Measurements from ENCODE around the gene MFAP1.
"Not testable (repeated sequence)": the region's sequence is repeated elsewhere in the genome, so short reads cannot be mapped to it uniquely, and the experiment has no call there.

Gene MFAP1

GRCh38 chr15:43824302-43825246, at the start of gene MFAP1:
MFAP1 (minus strand) TSS chr15:43824690; CDS start chr15:43824569, 121 bp downstream.
- H3K4me3 ChIP-seq (ENCODE audit: low read depth, low read length): peak within 1 kb of the TSS; percentile 81
- TF ChIP-seq, protein P1, sequence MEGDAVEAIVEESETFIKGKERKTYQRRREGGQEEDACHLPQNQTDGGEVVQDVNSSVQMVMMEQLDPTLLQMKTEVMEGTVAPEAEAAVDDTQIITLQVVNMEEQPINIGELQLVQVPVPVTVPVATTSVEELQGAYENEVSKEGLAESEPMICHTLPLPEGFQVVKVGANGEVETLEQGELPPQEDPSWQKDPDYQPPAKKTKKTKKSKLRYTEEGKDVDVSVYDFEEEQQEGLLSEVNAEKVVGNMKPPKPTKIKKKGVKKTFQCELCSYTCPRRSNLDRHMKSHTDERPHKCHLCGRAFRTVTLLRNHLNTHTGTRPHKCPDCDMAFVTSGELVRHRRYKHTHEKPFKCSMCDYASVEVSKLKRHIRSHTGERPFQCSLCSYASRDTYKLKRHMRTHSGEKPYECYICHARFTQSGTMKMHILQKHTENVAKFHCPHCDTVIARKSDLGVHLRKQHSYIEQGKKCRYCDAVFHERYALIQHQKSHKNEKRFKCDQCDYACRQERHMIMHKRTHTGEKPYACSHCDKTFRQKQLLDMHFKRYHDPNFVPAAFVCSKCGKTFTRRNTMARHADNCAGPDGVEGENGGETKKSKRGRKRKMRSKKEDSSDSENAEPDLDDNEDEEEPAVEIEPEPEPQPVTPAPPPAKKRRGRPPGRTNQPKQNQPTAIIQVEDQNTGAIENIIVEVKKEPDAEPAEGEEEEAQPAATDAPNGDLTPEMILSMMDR (IDR thresholded peaks at IDR 0.05; ENCODE audit: low read depth, low read length): no peak

GRCh38 chr15:43873651-43874050, 49.2 kb upstream of the MFAP1 start:
- no peak overlapping the region for H3K4me3 ChIP-seq (ENCODE audit: low read depth, low read length)
- TF ChIP-seq, protein P1 (IDR thresholded peaks at IDR 0.05; ENCODE audit: low read depth, low read length): no peak

DNA sequence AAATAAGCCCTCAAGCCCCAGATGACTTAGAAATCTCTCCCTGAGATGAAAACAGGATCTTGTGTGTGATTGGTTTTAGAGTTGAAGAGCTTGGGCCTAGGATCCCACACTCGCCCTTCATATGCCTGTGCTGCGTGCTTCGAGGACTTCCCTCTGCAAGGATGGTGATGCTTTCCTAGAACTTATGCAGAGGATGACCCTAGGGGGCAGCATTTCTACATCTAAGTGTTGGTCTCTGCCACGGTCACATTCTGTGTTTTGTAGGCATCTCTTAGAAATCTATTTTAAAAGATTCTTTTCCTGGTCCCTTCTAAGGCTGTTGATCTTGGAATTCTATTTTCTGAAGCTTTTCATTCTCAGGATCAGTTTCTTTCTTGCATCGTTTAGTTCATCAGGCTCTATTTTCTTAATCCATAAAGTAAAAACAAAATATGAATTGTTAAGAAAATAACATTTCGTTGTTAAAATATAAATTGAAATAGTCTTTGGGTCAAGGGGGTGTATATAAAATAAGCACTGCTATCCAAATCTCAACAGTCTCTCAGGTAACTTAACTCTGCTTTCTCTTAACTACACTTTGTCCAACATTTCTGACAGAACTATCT, 48.0 kb upstream of the MFAP1 start:
- no peak overlapping the region for H3K4me3 ChIP-seq (ENCODE audit: low read depth, low read length)
- TF ChIP-seq, protein P1 (IDR thresholded peaks at IDR 0.05; ENCODE audit: low read depth, low read length): peak; percentile 58

DNA sequence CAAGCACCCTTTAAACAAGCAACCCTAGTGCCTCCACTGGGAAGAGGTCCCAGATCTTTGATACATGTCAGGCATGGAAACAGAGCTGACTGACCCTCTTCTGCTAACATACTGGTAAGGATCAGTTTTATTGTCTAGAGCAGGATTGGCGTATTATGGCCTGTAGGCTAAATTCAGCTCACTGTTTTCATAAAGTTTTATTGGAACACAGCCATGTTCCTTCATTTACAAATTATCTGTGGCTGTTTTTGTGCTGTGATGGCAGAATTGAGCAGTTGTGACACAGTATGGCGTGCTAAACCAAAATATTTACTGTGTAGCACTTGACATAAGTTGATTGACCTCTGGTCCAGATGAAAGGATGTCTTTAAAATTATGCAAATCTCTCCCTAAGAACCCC, 47.3 kb upstream of the MFAP1 start:
- H3K4me3 ChIP-seq (ENCODE audit: low read depth, low read length): no peak overlapping the region
- TF ChIP-seq, protein P1 (IDR thresholded peaks at IDR 0.05; ENCODE audit: low read depth, low read length): no peak

- TF ChIP-seq, protein P1 (IDR thresholded peaks at IDR 0.05; ENCODE audit: low read depth, low read length): no peak
- no peak overlapping the region for H3K4me3 ChIP-seq (ENCODE audit: low read depth, low read length)
Measured at GRCh38 chr15:43868406-43868805, 43.9 kb upstream of the MFAP1 start.

GRCh38 chr15:43867096-43867495, 42.6 kb upstream of the MFAP1 start:
- no peak overlapping the region for H3K4me3 ChIP-seq (ENCODE audit: low read depth, low read length)
- TF ChIP-seq, protein P1 (IDR thresholded peaks at IDR 0.05; ENCODE audit: low read depth, low read length): no peak

GRCh38 chr15:43866636-43867035, 42.1 kb upstream of the MFAP1 start:
- H3K4me3 ChIP-seq (ENCODE audit: low read depth, low read length): not testable (repeated sequence)
